PFSK-1 (cell line): ENCODE measurements around the gene APBA2.

Source experiments
- FOXP2 ChIP-seq: optimal IDR thresholded peaks from 2 replicates; pipeline ENCODE3; 2011; ENCODE audit warnings: borderline replicate concordance, control low read depth, inconsistent platforms; ENCODE audit not compliant: insufficient read depth; ENCODE audit errors: extremely low read length, extremely low read depth
- POLR2AphosphoS5 ChIP-seq: IDR thresholded peaks from 2 replicates; pipeline ENCODE4 v1.6.1; 2012; ENCODE audit warnings: low read depth, mild to moderate bottlenecking, control low read depth, low read length, moderate library complexity
- REST ChIP-seq, 2 experiments: IDR thresholded peaks; 2 replicates each; pipeline versions ENCODE4 v1.6.1 to v1.8.0; 2011 to 2012; ENCODE audit warnings: low read depth in 2 of 2, low read length in 2 of 2, control low read depth in 1 of 2, inconsistent platforms in 1 of 2, mild to moderate bottlenecking in 1 of 2, moderate library complexity in 1 of 2; ENCODE audit not compliant: insufficient read depth in 1 of 2
- SIN3A ChIP-seq: IDR thresholded peaks from 2 replicates; pipeline ENCODE4 v1.6.1; 2012; ENCODE audit warnings: mild to moderate bottlenecking, low read length, moderate library complexity, borderline replicate concordance; ENCODE audit not compliant: insufficient read depth

- TF ChIP-seq POLR2AphosphoS5 (no peak), REST (IDR thresholded peaks at IDR 0.05; ENCODE audit: insufficient read depth in 1 of 2, low read depth in 2 of 2, low read length in 2 of 2) (no peak), SIN3A (no peak), FOXP2 (no peak)
Measured at GRCh38 chr15:29034593-29035335, 149.0 kb downstream of the APBA2 start.
